AG08396 (cell line): ENCODE results near the gene FAP.

Experiments
- DNase-seq: peaks from one replicate; pipeline ENCODE4 v3.0.0; 2012; ENCODE audit warnings: low spot score, mixed read lengths

FAP gene, protein sequence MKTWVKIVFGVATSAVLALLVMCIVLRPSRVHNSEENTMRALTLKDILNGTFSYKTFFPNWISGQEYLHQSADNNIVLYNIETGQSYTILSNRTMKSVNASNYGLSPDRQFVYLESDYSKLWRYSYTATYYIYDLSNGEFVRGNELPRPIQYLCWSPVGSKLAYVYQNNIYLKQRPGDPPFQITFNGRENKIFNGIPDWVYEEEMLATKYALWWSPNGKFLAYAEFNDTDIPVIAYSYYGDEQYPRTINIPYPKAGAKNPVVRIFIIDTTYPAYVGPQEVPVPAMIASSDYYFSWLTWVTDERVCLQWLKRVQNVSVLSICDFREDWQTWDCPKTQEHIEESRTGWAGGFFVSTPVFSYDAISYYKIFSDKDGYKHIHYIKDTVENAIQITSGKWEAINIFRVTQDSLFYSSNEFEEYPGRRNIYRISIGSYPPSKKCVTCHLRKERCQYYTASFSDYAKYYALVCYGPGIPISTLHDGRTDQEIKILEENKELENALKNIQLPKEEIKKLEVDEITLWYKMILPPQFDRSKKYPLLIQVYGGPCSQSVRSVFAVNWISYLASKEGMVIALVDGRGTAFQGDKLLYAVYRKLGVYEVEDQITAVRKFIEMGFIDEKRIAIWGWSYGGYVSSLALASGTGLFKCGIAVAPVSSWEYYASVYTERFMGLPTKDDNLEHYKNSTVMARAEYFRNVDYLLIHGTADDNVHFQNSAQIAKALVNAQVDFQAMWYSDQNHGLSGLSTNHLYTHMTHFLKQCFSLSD

GRCh38 chr2:162243294-162243693 lies at the start of gene FAP:
Gene FAP (minus strand): TSS chr2:162243445. CDS start chr2:162243327, 118 bp downstream.
- DNase-seq: peak; percentile 44

GRCh38 chr2:162291748-162292147 lies 48.5 kb upstream of the FAP start:
- no peak for DNase-seq

DNA sequence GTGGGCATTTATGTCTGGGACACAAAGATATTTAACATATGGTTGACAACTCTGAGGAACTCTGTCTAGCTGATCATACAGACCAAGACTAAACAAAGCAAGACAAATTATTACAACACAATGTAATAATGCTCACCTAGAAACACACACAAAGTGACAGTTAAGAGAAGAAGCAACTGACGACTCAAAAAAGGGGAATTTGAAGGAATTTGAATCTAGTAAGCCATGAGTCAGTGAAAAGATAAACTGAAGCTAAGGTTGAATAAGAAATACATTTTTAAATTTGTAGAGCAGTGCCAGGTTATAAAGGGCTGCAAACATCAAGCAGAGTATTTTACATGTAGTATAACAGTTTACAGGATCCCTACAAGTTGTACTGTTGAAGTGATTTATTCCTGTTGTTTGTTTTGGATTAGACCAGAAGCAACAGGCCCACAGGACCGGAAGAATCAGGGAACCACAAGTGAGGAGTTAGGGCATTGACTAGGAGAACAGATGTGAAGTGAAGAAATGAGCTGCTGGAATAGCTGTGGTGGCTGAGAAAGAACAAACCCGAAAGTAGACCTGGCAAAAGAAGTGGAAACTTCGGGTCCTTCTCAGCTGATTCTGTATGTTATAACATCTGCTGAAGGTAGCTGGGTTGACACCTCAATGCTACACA lies 39.6 kb upstream of the FAP start:
- DNase-seq: peak; percentile 8

- no peak for DNase-seq
Observed at GRCh38 chr2:162280654-162281053, 37.4 kb upstream of the FAP start.

- DNase-seq: no peak
Observed at GRCh38 chr2:162277381-162277780, 34.1 kb upstream of the FAP start.

DNA sequence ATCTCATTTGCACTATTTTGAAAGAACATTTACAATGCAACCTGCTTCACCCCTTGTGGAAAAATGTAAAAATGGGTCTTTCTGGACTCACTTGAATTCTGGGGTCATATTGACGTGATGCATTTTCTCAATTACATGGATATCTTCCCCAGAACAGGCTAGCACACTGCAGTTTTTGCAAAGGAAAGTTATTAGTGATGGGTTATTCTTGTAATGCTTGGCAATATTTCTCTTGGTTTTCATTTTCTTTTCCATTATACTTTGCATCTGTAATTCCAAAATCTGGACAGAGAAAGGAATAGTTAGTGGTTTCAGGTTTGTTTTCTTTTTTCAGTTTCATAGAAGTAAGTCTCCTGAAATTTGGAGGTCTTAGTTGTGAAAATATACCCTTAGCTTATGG lies 24.8 kb upstream of the FAP start:
- no peak for DNase-seq

DNA sequence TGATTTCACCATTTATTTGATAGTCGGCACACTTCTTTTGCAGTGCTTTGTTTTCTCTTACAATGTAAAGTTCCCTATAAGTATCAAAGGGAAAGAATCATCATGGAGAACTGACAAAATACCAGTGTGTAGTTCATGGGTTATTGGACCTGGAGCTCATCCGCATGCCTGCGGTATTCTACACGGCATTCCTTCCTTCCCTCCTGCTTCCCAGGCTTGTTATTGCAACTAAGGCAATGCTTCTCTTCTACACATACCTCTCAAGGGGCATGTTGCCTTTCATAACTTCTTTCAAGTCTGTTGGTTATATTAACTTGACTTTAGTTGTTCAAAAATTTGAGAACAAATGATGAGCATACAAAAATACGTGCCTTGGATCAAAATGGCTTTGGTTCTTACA lies 24.3 kb upstream of the FAP start:
- no peak for DNase-seq

DNA sequence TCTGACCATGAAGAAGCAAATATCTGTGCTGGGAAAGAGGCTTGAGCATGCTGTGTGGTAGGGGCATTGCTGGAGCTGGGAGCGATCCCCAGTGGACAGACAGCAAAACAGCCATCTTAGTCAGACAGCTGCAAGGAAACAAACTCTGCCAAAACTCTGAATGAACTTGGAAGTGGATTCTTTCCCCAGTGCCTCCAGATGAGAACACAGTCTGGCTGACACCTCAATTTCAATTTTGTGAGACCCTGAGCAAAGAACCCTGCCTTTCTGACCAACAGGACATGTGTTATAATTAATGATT lies 23.2 kb upstream of the FAP start:
- no peak for DNase-seq

DNA sequence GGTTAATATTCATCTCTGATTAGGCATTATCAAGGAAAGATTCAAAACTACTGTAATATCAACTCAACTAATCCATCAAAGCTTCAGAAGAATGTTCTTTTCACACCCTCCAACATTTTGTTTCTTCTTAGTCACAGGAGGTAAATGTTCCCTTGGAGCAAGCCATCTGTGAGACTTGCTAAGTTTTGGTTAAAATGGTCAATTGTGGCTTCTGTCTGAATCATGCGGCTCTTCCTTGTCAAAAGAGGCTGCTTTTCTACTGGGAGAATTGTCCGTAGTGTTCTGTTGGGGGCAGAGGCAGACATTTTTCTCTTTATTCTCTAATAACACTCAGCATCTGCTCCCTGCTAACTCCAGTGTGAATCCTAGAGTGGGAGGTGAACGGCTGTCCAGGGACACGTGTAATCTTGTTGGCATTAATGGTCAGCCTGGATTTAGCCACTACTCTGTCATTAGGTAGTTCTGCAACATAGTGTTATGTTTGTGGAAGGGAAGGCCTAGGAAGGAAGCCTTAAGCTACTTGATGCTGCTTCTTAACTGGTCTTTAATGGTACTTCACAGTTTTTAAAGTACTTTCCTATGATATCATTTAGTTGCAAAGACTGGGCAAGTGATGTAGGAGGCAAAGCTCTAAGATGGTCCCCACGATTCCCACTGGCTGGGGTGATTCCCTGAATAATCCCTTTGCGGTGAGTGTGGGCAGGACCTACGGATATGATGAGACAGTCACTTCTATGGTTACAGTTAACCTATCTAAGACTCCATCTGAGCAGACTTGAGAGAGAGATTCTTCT lies 22.6 kb upstream of the FAP start:
- no peak for DNase-seq

DNA sequence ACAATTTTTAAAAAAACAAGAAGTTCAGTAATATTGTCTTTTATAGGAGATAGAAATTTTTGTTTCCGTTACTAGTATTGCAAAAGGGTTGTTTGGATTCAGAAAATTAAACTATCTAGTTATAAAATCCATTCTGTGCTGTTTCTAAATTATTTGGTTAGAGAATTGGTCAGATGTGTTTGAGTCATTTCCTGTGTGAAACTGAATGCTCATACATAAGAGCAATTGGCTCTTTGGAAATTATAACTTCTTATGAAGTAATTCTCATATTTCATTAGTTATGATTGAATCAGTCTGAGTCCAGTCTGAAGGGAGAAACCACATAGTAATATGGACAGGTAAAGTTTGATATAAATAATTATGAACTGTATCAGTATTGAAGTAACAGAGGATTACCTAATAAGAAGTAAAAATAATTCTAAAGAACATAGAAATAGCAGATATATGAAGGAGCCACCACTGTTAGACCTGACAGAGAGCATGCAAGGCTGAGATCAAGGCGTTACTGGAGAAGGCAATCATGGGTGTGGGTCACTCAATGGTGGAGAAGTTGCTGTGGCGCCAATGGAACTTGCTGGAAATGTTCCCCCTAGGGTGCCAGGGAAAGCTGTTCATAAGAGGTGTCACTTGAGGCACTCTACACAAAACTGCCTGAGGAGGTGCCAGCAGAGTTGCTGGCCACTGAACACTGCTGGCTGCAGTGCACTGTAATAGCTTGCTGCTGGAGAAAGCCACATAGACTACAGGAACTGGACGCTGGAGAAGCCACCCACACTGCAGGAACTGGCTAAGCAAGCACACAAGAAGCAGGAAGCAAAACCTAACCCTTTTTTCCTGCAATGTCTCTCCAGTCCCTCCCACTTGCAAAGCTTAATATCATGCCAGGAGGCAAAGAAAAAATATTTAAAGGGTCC lies 18.0 kb upstream of the FAP start:
- DNase-seq: peak; percentile 31

- no peak for DNase-seq
Observed at GRCh38 chr2:162258686-162259085, 15.4 kb upstream of the FAP start.

DNA sequence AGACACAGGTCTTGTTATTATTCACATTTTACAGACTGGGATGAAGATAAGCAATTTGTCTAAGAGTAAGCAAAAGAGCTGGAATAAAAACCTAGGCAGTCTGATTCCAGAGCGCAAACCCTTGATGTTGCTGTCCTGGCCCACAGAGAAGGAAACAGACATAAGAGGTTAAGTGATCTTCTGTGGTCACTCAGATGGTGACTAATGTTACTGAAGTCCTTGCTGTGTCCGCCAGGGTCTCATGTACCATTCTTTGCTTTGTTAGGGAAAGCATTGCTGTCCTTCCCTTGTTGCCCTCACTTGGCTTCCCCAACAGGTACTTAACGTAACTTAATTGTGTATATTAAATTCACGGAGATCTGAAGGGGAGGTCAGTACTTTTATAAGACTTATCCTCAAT lies 14.9 kb upstream of the FAP start:
- DNase-seq: no peak

DNA sequence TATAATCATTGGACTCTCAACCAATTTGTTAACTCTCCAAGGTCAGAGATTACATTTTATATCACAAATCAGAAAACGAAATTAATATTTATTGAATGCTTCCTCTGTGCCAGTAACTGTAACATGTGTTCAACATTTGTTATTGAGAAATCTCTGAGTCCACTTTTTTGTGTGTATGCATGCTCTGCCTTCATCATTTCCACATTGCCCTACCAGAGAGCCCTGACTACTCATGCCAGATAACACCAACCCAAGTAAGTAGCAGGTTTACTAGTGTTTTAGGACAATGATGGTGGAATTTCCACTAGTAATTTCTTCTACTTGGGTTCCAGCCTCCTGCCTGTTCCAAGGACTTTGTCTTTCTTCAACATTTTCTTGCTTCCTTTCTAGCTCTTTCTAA lies 14.2 kb upstream of the FAP start:
- DNase-seq: no peak

DNA sequence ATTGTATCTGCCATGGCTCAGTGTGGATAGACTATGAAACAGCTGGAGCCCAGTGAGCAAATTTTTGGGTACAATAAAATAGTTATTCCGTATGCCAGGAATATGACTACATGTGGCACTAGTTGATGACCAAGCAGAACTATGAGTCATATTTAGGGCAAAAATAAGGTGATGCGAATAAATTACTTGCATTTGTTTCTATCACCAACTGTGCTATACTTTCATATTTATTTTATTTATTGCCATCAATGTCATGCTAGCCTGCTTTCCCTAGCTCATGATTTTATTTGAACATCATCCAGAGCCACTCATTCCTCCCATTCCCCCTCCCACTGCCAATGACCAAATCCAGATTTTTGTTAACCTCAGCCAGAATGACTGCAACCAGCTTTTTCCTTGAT lies 13.3 kb upstream of the FAP start:
- no peak for DNase-seq

GRCh38 chr2:162254236-162254871 lies 11.1 kb upstream of the FAP start:
- DNase-seq: no peak

DNA sequence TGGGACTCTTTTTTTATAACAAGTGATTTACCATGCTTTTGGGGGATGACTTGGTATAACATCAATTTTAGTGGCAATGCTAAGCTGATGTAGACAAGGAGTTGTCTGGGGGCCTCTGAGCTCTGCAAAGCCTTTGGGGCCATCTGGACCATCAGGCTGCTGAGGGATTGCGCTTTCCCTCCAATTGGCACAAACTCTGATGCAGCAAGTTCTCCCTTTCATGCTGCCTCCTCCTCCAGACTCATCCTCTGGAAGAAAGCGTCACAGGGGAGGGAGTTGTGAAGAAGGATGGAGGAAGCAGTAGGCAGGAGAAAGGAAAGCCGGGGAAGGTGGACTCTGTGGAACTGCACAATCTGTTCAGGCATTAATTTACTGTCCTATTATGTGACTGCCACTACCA lies 10.2 kb upstream of the FAP start:
- no peak for DNase-seq

DNA sequence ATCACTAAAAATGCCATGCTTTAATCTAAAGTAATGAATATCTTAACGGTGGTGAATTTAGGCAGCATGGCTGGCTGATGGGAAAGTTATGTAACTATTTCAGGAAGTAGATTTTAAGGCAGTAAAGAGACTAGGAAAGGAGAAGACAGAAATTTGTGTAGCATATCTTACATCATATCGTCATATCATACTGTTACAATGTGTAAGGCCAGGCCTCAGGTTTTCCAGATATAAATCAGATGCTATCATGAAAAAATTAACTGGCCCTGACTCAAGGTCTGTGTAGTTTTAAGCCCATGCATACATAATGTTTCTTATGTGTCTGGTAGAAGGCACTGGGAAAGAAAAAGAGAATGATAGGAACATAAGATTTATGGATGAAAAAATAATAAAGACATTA lies 8.9 kb upstream of the FAP start:
- DNase-seq: no peak

GRCh38 chr2:162245781-162246180 lies 2.5 kb upstream of the FAP start:
- peak; percentile 14 for DNase-seq

- DNase-seq: no peak
Observed at GRCh38 chr2:162245061-162245460, 1.8 kb upstream of the FAP start.

DNA sequence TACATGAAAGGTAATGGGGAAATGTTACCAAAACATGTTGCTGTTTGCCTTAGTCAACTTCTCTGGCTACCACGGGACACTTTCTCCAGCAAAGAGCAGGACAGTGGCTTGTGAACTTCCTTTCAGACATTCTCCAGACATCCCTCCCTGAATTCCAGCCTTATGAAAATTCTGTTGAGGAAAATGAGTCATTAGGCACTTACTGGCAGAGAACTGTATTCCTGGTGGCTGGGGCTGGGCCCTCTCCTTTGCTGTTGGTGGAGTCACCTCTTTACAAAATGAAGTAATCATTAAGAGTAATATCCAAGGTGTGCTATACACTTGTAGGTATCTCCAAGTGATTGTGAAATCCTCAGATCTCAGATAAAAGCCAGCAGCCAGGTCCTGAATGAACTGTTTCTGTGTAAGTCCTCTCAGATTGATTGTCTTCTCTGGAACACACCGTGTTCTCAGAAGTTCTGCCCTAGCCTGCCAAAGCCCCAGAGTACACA lies 1.3 kb upstream of the FAP start:
- peak; percentile 70 for DNase-seq

DNA sequence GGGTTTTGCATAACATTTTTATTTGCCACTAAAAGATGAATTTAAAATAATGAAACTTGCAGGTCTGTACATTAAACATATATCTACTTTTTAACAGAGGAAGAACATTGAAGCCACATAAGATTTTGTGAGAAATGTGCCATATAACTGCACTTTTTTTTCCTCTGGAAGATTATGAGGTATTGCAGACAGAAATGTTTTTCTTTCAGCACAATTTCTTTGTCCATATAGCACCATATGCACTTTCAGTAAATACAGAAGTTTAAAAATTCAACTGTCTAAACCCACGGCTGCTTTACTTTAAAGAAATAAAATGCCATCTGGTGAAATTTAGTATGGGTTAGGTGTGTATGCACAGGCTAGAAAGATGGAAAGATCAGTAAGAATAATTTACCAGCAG lies 470 bp upstream of the FAP start:
- DNase-seq: no peak
